ENCODE data around the gene CD93.
A peak's percentile ranks its signal among the peaks of the same experiment; 100 is the strongest.

The CD93 gene

DNA sequence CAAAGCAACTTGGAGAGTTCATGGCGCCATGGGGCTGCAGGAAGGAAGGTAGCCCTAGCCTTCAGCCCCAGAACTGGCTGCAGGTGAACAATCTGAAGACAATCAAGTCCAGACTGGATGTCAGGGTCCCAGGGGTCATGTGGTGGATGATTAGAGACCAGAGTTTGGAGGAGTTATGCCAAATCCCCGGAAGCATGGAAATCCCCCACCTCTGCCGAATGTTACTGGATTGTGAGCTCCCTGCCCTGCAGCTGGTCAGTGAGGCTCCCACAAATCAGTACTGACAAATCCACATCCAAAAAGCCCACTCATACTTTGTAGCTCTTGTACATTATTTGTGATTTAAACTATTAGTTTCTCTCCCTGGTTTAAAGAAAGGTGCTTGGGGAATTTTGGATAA, 21.3 kb upstream of the CD93 start:
- Histone ChIP-seq H2BK12ac (ENCODE audit: low read length) (no peak overlapping the region), H3K23ac (ENCODE audit: low read depth, low read length, poor library complexity) (no peak overlapping the region), H3K4me1 (ENCODE audit: control insufficient read depth in 2 of 2, insufficient read depth in 1 of 2, low read depth in 1 of 2, low read length in 2 of 2) (peaks cover 0 to 2% of the 10 kb centered on the region in 2 donors), H2BK5ac (ENCODE audit: low read length) (no peak overlapping the region), H4K8ac (ENCODE audit: low read depth, low read length) (no peak overlapping the region), H2BK15ac (ENCODE audit: low read length) (no peak overlapping the region), H3K4me2 (ENCODE audit: insufficient read depth, low read length, poor library complexity, severe bottlenecking) (no peak overlapping the region), H3K18ac (ENCODE audit: low read length) (no peak overlapping the region), H3K9ac (ENCODE audit: low read depth, low read length, poor library complexity) (no peak overlapping the region), H4K91ac (ENCODE audit: low read depth, low read length, poor library complexity) (no peak overlapping the region), H3K79me1 (ENCODE audit: low read depth, low read length) (no peaks in the 10 kb centered on the region), H3K27me3 (ENCODE audit: control insufficient read depth in 3 of 3, insufficient read depth in 3 of 3, low read depth in 1 of 3, low read length in 3 of 3) (no peaks in the 10 kb centered on the region), H2AK5ac (ENCODE audit: low read depth, low read length) (no peak overlapping the region), H3K9me3 (replicated peaks in 1 of 2; ENCODE audit: control insufficient read depth in 2 of 2, insufficient read depth in 1 of 2, low read depth in 1 of 2, low read length in 2 of 2) (no peaks in the 10 kb centered on the region), H3K36me3 (replicated peaks in 1 of 2; ENCODE audit: control insufficient read depth in 2 of 2, insufficient read depth in 2 of 2, low read length in 2 of 2) (no peaks in the 10 kb centered on the region), H3K27ac (replicated peaks; ENCODE audit: low read length) (no peak overlapping the region), H3K4me3 (ENCODE audit: low read length in 2 of 2) (no peak overlapping the region), H3K4ac (ENCODE audit: low read length) (no peak overlapping the region), H2AFZ (ENCODE audit: low read length) (no peak overlapping the region), H3K14ac (ENCODE audit: low read length) (no peak overlapping the region), H2BK120ac (ENCODE audit: low read depth, low read length) (no peak overlapping the region)
- no peak for DNase-seq (ENCODE audit: low spot score)
- WGBS, 2 donors (ENCODE audit: extremely low coverage in 2 of 2, insufficient read length in 2 of 2, insufficient replicate concordance in 1 of 2), result no CpG with 5 or more reads among the region's 3 CpGs

DNA sequence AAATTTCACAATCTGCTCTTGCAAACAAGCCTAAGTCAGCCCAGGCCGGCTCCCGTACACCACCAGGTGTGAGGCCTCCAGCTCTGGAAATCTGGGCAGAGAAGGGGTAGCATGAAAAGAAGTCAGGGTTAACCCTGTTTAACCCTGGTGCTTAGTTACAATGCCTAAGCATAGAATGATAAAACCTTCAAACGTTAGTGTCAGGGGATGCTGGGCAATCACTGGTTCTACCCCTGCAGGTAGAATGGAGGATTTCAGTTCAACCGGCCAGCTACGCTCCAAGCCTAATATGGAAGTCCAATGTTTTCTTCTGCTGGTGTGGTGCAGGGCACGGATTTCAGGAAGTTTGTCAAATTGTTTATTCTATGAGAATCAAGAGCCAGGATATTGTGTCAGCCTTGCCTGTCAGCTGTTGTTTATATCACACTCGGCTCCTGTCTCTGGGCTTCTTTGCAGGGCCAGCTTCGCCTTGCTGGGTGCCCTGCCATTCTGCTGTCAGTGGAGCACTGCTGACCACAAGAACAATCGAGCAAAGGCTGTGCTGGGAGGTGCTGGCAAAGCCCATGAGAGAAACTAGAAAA, 20.2 kb upstream of the CD93 start:
- H2BK5ac ChIP-seq (ENCODE audit: low read length), result no peak overlapping the region
- no peak overlapping the region for H2BK12ac ChIP-seq (ENCODE audit: low read length)
- H3K14ac ChIP-seq (ENCODE audit: low read length), result no peak overlapping the region
- no peak for DNase-seq (ENCODE audit: low spot score)
- H2BK15ac ChIP-seq (ENCODE audit: low read length), result no peak overlapping the region
- no peak overlapping the region for H3K4me2 ChIP-seq (ENCODE audit: insufficient read depth, low read length, poor library complexity, severe bottlenecking)
- no peak overlapping the region for H3K9ac ChIP-seq (ENCODE audit: low read depth, low read length, poor library complexity)
- no peak overlapping the region for H3K23ac ChIP-seq (ENCODE audit: low read depth, low read length, poor library complexity)
- H4K91ac ChIP-seq (ENCODE audit: low read depth, low read length, poor library complexity), result no peak overlapping the region
- H3K4me1 ChIP-seq (ENCODE audit: control insufficient read depth in 2 of 2, insufficient read depth in 1 of 2, low read depth in 1 of 2, low read length in 2 of 2), result peaks cover 0 to 2% of the 10 kb centered on the region in 2 donors
- H4K8ac ChIP-seq (ENCODE audit: low read depth, low read length), result no peak overlapping the region
- H3K27me3 ChIP-seq (ENCODE audit: control insufficient read depth in 3 of 3, insufficient read depth in 3 of 3, low read depth in 1 of 3, low read length in 3 of 3), result no peaks in the 10 kb centered on the region
- H2AFZ ChIP-seq (ENCODE audit: low read length), result no peak overlapping the region
- H3K9me3 ChIP-seq (replicated peaks in 1 of 2; ENCODE audit: control insufficient read depth in 2 of 2, insufficient read depth in 1 of 2, low read depth in 1 of 2, low read length in 2 of 2), result no peaks in the 10 kb centered on the region
- no peak overlapping the region for H3K4me3 ChIP-seq (ENCODE audit: low read length in 2 of 2)
- no peak overlapping the region for H3K27ac ChIP-seq (replicated peaks; ENCODE audit: low read length)
- no peak overlapping the region for H2BK120ac ChIP-seq (ENCODE audit: low read depth, low read length)
- H3K36me3 ChIP-seq (replicated peaks in 1 of 2; ENCODE audit: control insufficient read depth in 2 of 2, insufficient read depth in 2 of 2, low read length in 2 of 2), result no peaks in the 10 kb centered on the region
- peak overlapping the region; percentile 53 for H3K18ac ChIP-seq (ENCODE audit: low read length)
- H2AK5ac ChIP-seq (ENCODE audit: low read depth, low read length), result no peak overlapping the region
- no peak overlapping the region for H3K4ac ChIP-seq (ENCODE audit: low read length)
- H3K79me1 ChIP-seq (ENCODE audit: low read depth, low read length), result no peaks in the 10 kb centered on the region
- WGBS, 2 donors (ENCODE audit: extremely low coverage in 2 of 2, insufficient read length in 2 of 2, insufficient replicate concordance in 1 of 2), result no CpG with 5 or more reads among the region's 9 CpGs

- no peak overlapping the region for H3K4ac ChIP-seq (ENCODE audit: low read length)
- H3K36me3 ChIP-seq (replicated peaks in 1 of 2; ENCODE audit: control insufficient read depth in 2 of 2, insufficient read depth in 2 of 2, low read length in 2 of 2), result no peaks in the 10 kb centered on the region
- no peaks in the 10 kb centered on the region for H3K79me1 ChIP-seq (ENCODE audit: low read depth, low read length)
- H3K9ac ChIP-seq (ENCODE audit: low read depth, low read length, poor library complexity), result no peak overlapping the region
- no peak overlapping the region for H2BK120ac ChIP-seq (ENCODE audit: low read depth, low read length)
- no peak overlapping the region for H2BK15ac ChIP-seq (ENCODE audit: low read length)
- H2AFZ ChIP-seq (ENCODE audit: low read length), result no peak overlapping the region
- WGBS, 2 donors (ENCODE audit: extremely low coverage in 2 of 2, insufficient read length in 2 of 2, insufficient replicate concordance in 1 of 2), result no CpG with 5 or more reads among the region's 3 CpGs
- H3K4me1 ChIP-seq (ENCODE audit: control insufficient read depth in 2 of 2, insufficient read depth in 1 of 2, low read depth in 1 of 2, low read length in 2 of 2), result peaks cover 0 to 2% of the 10 kb centered on the region in 2 donors
- no peak overlapping the region for H3K4me2 ChIP-seq (ENCODE audit: insufficient read depth, low read length, poor library complexity, severe bottlenecking)
- H3K4me3 ChIP-seq (ENCODE audit: low read length in 2 of 2), result no peak overlapping the region
- no peaks in the 10 kb centered on the region for H3K27me3 ChIP-seq (ENCODE audit: control insufficient read depth in 3 of 3, insufficient read depth in 3 of 3, low read depth in 1 of 3, low read length in 3 of 3)
- H3K14ac ChIP-seq (ENCODE audit: low read length), result no peak overlapping the region
- H2AK5ac ChIP-seq (ENCODE audit: low read depth, low read length), result peak overlapping the region; percentile 24
- H2BK12ac ChIP-seq (ENCODE audit: low read length), result no peak overlapping the region
- no peak overlapping the region for H2BK5ac ChIP-seq (ENCODE audit: low read length)
- H3K23ac ChIP-seq (ENCODE audit: low read depth, low read length, poor library complexity), result no peak overlapping the region
- no peak overlapping the region for H3K27ac ChIP-seq (replicated peaks; ENCODE audit: low read length)
- H3K9me3 ChIP-seq (replicated peaks in 1 of 2; ENCODE audit: control insufficient read depth in 2 of 2, insufficient read depth in 1 of 2, low read depth in 1 of 2, low read length in 2 of 2), result no peaks in the 10 kb centered on the region
- no peak for DNase-seq (ENCODE audit: low spot score)
- peak overlapping the region; percentile 44 for H3K18ac ChIP-seq (ENCODE audit: low read length)
- no peak overlapping the region for H4K8ac ChIP-seq (ENCODE audit: low read depth, low read length)
- H4K91ac ChIP-seq (ENCODE audit: low read depth, low read length, poor library complexity), result no peak overlapping the region
Measured at GRCh38 chr20:23105193-23105592, 19.1 kb upstream of the CD93 start.

DNA sequence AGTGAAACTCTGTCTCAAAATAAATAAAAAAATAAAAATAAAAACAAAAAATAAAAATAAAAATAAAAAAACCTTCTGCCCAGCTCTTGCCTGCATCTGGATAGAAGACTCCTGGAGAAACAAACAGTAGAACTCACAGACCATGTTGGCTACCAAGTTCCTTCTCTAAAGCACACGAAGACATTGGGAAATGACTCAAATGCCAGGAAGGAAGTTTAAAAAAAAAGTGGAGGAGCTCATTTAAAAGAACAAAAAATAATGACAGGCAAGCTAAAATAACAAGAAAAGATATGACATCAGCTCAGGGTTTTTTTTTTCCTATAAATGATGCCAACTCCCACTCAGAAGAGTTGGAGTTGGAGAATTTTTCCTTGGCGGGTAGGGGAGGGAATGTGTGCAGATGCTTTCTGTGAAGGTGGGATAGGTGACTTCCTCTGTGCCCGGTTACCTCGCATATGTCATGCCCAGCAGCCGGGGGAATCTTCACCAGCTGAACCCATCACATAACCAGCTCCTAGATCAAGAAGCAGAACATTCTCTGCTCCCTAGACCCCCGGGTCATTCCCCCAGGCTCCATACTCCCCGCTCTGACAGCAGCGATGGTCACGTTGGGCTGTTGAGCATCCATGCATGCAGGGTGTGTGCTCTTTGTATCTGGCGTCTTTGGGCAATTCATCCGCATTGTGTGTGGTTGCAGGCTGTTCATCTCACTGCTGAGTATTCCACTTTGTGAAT, 17.3 kb upstream of the CD93 start:
- no peak overlapping the region for H2BK15ac ChIP-seq (ENCODE audit: low read length)
- no peak overlapping the region for H4K91ac ChIP-seq (ENCODE audit: low read depth, low read length, poor library complexity)
- no peak overlapping the region for H2AK5ac ChIP-seq (ENCODE audit: low read depth, low read length)
- no peak overlapping the region for H2BK5ac ChIP-seq (ENCODE audit: low read length)
- H2BK120ac ChIP-seq (ENCODE audit: low read depth, low read length), result no peak overlapping the region
- no peak overlapping the region for H3K18ac ChIP-seq (ENCODE audit: low read length)
- H3K27ac ChIP-seq (replicated peaks; ENCODE audit: low read length), result no peak overlapping the region
- no peaks in the 10 kb centered on the region for H3K79me1 ChIP-seq (ENCODE audit: low read depth, low read length)
- H3K23ac ChIP-seq (ENCODE audit: low read depth, low read length, poor library complexity), result no peak overlapping the region
- H4K8ac ChIP-seq (ENCODE audit: low read depth, low read length), result no peak overlapping the region
- no peak overlapping the region for H2BK12ac ChIP-seq (ENCODE audit: low read length)
- H3K4ac ChIP-seq (ENCODE audit: low read length), result no peak overlapping the region
- H3K14ac ChIP-seq (ENCODE audit: low read length), result no peak overlapping the region
- H3K36me3 ChIP-seq (replicated peaks in 1 of 2; ENCODE audit: control insufficient read depth in 2 of 2, insufficient read depth in 2 of 2, low read length in 2 of 2), result no peaks in the 10 kb centered on the region
- no peak overlapping the region for H3K9ac ChIP-seq (ENCODE audit: low read depth, low read length, poor library complexity)
- no peak overlapping the region for H3K4me3 ChIP-seq (ENCODE audit: low read length in 2 of 2)
- DNase-seq (ENCODE audit: low spot score), result no peak
- H3K27me3 ChIP-seq (ENCODE audit: control insufficient read depth in 3 of 3, insufficient read depth in 3 of 3, low read depth in 1 of 3, low read length in 3 of 3), result no peaks in the 10 kb centered on the region
- no peaks in the 10 kb centered on the region for H3K9me3 ChIP-seq (replicated peaks in 1 of 2; ENCODE audit: control insufficient read depth in 2 of 2, insufficient read depth in 1 of 2, low read depth in 1 of 2, low read length in 2 of 2)
- no CpG with 5 or more reads among the region's 11 CpGs for WGBS, 2 donors (ENCODE audit: extremely low coverage in 2 of 2, insufficient read length in 2 of 2, insufficient replicate concordance in 1 of 2)
- H2AFZ ChIP-seq (ENCODE audit: low read length), result no peak overlapping the region
- H3K4me1 ChIP-seq (ENCODE audit: control insufficient read depth in 2 of 2, insufficient read depth in 1 of 2, low read depth in 1 of 2, low read length in 2 of 2), result peaks cover 0 to 5% of the 10 kb centered on the region in 2 donors
- H3K4me2 ChIP-seq (ENCODE audit: insufficient read depth, low read length, poor library complexity, severe bottlenecking), result no peak overlapping the region

Data from neuronal stem cell (in vitro differentiated cells).